Sigmoid colon (tissue), 7 donors: ENCODE measurements around the gene NUP133. TPM values are rescaled to one million over a fixed set of nuclear protein-coding genes. Genes with fewer than 3 reads are reported as not detected.
"Not testable (repeated sequence)": the region's sequence is repeated elsewhere in the genome, so short reads cannot be mapped to it uniquely, and the experiment has no call there.

ENCODE experiments used
- DNase-seq: peaks from one replicate; pipeline ENCODE4 v3.0.0-alpha.2; 2019
- H3K27ac ChIP-seq, 4 donors: fragments of 200-600 bp; sonication (generic); one replicate each; pipeline ENCODE4 v1.5.1; 2016 to 2019; ENCODE audit warnings: mild to moderate bottlenecking in 1 of 4
- H3K27me3 ChIP-seq, 3 donors: fragments of 200-600 bp; sonication (generic); one replicate each; pipeline ENCODE4 v1.5.1; 2019; ENCODE audit warnings: mild to moderate bottlenecking in 1 of 3
- H3K36me3 ChIP-seq, 4 donors: fragments of 200-600 bp; sonication (generic); one replicate each; pipeline ENCODE4 v1.5.1; 2016 to 2019
- H3K4me1 ChIP-seq, 4 donors: fragments of 200-600 bp; sonication (generic); one replicate each; pipeline ENCODE4 v1.5.1; 2017 to 2019
- H3K4me3 ChIP-seq, 4 donors: fragments of 200-600 bp; sonication (generic); one replicate each; pipeline ENCODE4 v1.5.1; 2017 to 2019; ENCODE audit warnings: mild to moderate bottlenecking in 2 of 4, moderate library complexity in 1 of 4
- H3K9me3 ChIP-seq, 4 donors: fragments of 200-600 bp in 3 of 4; sonication (generic) in 3 of 4; one replicate each; pipeline versions ENCODE4 v1.5.1 to v1.6.1; 2013 to 2019
- CTCF ChIP-seq, 4 experiments: fragments of 450-650 bp in 3 of 4; fragments of 200-600 bp in 1 of 4; IDR thresholded peaks; one replicate each; pipeline ENCODE4 v1.5.1; 2016 to 2019; ENCODE audit warnings: antibody characterized with exemption in 4 of 4, mild to moderate bottlenecking in 3 of 4, moderate library complexity in 2 of 4
- EP300 ChIP-seq, 4 donors: sonication (generic); formaldehyde crosslinking; IDR thresholded peaks; one replicate each; pipeline ENCODE4 v1.6.1; 2017; ENCODE audit warnings: antibody characterized with exemption in 4 of 4
- POLR2A ChIP-seq, 2 donors: fragments of 450-650 bp; IDR thresholded peaks; one replicate each; pipeline ENCODE4 v1.6.1; 2016; ENCODE audit warnings: antibody characterized with exemption in 2 of 2, mild to moderate bottlenecking in 2 of 2, moderate library complexity in 2 of 2
- POLR2AphosphoS5 ChIP-seq, 4 donors: sonication (generic); formaldehyde crosslinking; IDR thresholded peaks; one replicate each; pipeline ENCODE4 v1.6.1; 2017; ENCODE audit warnings: antibody characterized with exemption in 4 of 4
- WGBS, 2 donors: extraction: QIAGEN DNeasy Blood & Tissue Kit; methylation state at CpG; one replicate each; pipeline ENCODE4 v1.1.7; 2013; 5-methylcytosine and 5-hydroxymethylcytosine counted together
- intact Hi-C: fragments of 100-400 bp; cut with DNase I; formaldehyde crosslinking; loops from one replicate; pipeline ENCODE4 v1.15.1; 2023
- polyA plus RNA-seq, 3 donors: library from polyadenylated mRNA; stranded (reverse); fragments of 200-250 nt; gene quantifications; one replicate each; pipeline ENCODE4 v1.2.3, GENCODE V29; 2013
- total RNA-seq, 4 donors: library from RNA; depleted of rRNA; stranded (reverse); fragments of >200 nt; gene quantifications; one replicate each; pipeline ENCODE4 v1.1.0, GENCODE V29; 2016
- donor health status: healthy with polysubstance abuse.
- donor health status: Bipolar disorder and iron deficiency.
- donor health status: healthy.

NUP133 gene
- total and polyA plus RNA-seq, 7 donors, result 4.8 to 31.7 (median 23.7) TPM

GRCh38 chr1:229480495-229480894 is 27.6 kb downstream of the NUP133 start:
- H3K27me3 ChIP-seq, result no peaks in the 10 kb centered on the region
- no peak for TF ChIP-seq POLR2AphosphoS5 (IDR thresholded peaks at IDR 0.05)
- no peak for TF ChIP-seq POLR2A (IDR thresholded peaks at IDR 0.05)
- no peak for TF ChIP-seq EP300 (IDR thresholded peaks at IDR 0.05)
- no peak for TF ChIP-seq CTCF (IDR thresholded peaks at IDR 0.05)
- peaks cover 0 to 8% (median 4%) of the 10 kb centered on the region in 4 donors for H3K4me1 ChIP-seq
- WGBS, 2 donors, result 86 to 95% methylated on average over 7 of the region's 7 CpGs
- no peak for DNase-seq
- intact Hi-C loops, result no loop called here
- no peak overlapping the region for H3K4me3 ChIP-seq
- no peaks in the 10 kb centered on the region for H3K9me3 ChIP-seq
- H3K27ac ChIP-seq, result no peak overlapping the region
- peaks cover 3 to 88% (median 23%) of the 10 kb centered on the region in 4 donors for H3K36me3 ChIP-seq

- Histone ChIP-seq H3K36me3 (peaks cover 3 to 88% (median 27%) of the 10 kb centered on the region in 4 donors), H3K4me1 (peaks cover 0 to 8% (median 4%) of the 10 kb centered on the region in 4 donors), H3K4me3 (no peak overlapping the region), H3K27me3 (no peaks in the 10 kb centered on the region), H3K27ac (no peak overlapping the region), H3K9me3 (no peaks in the 10 kb centered on the region)
- intact Hi-C loops, result no loop called here
- TF ChIP-seq POLR2AphosphoS5 (IDR thresholded peaks at IDR 0.05), result no peak
- no peak for TF ChIP-seq CTCF (IDR thresholded peaks at IDR 0.05)
- TF ChIP-seq POLR2A (IDR thresholded peaks at IDR 0.05), result no peak
- no peak for TF ChIP-seq EP300 (IDR thresholded peaks at IDR 0.05)
- no peak for DNase-seq
- WGBS, 2 donors, result 76 to 82% methylated on average over 10 of the region's 10 CpGs
Measured at GRCh38 chr1:229479660-229480399, 28.3 kb downstream of the NUP133 start.

GRCh38 chr1:229478852-229479251 is 29.3 kb downstream of the NUP133 start:
- Histone ChIP-seq H3K4me3 (no peak overlapping the region), H3K9me3 (no peaks in the 10 kb centered on the region), H3K27ac (no peak overlapping the region), H3K4me1 (peaks cover 0 to 8% (median 4%) of the 10 kb centered on the region in 4 donors), H3K36me3 (peaks cover 6 to 88% (median 35%) of the 10 kb centered on the region in 4 donors), H3K27me3 (no peaks in the 10 kb centered on the region)
- TF ChIP-seq POLR2A (IDR thresholded peaks at IDR 0.05) (no peak), CTCF (IDR thresholded peaks at IDR 0.05) (no peak), POLR2AphosphoS5 (IDR thresholded peaks at IDR 0.05) (no peak), EP300 (IDR thresholded peaks at IDR 0.05) (no peak)
- DNase-seq, result no peak
- intact Hi-C loops, result no loop called here
- 56 to 98% methylated on average over 1 of the region's 1 CpG for WGBS, 2 donors

GRCh38 chr1:229475859-229476258 is 32.3 kb downstream of the NUP133 start:
- H3K36me3 ChIP-seq, result peaks cover 8 to 90% (median 39%) of the 10 kb centered on the region in 4 donors
- H3K27me3 ChIP-seq, intact Hi-C loops, H3K27ac ChIP-seq, H3K9me3 ChIP-seq, H3K4me1 ChIP-seq, H3K4me3 ChIP-seq, DNase-seq: not testable (repeated sequence)
- WGBS, 2 donors, result 97% methylated on average over 13 of the region's 13 CpGs

GRCh38 chr1:229474509-229474908 is 33.6 kb downstream of the NUP133 start:
- Histone ChIP-seq H3K9me3 (no peaks in the 10 kb centered on the region), H3K36me3 (peaks cover 20 to 97% (median 50%) of the 10 kb centered on the region in 4 donors), H3K4me1 (no peaks in the 10 kb centered on the region), H3K27ac (no peak overlapping the region), H3K27me3 (no peaks in the 10 kb centered on the region), H3K4me3 (no peak overlapping the region)
- no peak for TF ChIP-seq POLR2AphosphoS5 (IDR thresholded peaks at IDR 0.05)
- TF ChIP-seq EP300 (IDR thresholded peaks at IDR 0.05), result no peak
- no peak for TF ChIP-seq CTCF (IDR thresholded peaks at IDR 0.05)
- no peak for TF ChIP-seq POLR2A (IDR thresholded peaks at IDR 0.05)
- no peak for DNase-seq
- intact Hi-C loops, result no loop called here
- 91 to 98% methylated on average over 2 of the region's 2 CpGs for WGBS, 2 donors
